ENCODE data around the gene DGKA.

The DGKA gene

DNA sequence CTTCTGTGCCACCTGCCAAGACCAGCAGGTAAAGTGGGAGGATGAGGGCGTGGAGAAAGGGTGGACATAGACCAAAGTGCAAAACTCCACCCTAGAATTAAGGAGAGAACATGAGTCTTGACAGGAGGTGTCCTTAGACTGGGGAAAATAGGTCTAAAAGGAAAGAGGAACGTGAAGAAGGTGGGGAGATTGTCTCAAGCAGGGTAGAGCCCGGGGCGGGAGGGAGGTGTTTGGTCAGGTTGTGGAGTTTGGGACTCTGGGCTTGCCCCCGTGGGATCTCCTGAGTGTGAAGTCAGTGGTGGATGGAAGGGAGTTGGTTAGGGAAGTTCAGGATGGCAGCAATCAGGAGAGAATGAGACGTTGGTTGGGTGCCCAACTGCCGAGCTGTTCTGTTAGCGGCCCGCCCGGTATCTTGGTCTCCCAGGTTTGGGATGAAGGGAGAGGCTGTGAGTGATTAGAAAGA is 386 bp downstream of the DGKA start:
- DNase-seq (ENCODE audit: low read depth in 1 of 2, low spot score in 1 of 2), result no peak

DNA sequence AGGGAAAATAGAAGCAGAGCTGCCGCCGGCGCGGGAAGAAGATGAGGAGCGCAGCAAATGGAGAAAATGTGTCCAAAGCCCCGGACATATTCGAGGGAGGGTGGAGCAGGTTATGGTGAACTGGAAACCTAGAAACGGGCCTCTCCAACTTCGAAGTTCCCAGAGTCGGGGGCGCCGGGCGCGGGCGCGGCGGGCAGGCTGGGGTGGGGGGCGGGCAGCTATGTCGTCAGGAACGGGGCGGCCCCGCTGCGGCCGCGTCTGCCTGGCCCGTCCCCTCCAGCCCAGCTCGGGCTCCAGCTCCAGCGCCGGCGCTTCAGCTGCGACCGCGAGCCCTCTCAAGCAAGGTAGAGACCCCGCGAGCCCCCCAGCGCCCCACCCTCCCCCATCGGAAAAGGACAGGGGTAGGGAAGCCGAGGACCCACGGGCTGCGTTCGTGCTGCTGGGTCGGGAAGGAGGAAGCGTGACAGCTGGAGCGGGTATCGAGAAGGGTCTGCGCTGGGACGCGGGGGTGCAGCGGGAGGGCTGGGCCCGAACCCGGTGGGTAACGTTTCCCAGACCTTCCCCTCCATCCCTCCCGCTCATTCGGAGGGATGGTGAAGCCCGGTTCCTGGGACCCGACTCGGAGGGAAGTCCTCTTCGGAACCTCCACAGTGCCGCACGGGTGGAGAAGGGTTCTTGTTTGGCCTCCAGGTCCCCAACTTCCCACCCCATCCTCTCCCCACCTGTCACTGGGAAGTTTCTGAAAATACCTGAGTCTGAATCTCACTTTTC is 1.0 kb downstream of the DGKA start:
- DNase-seq (ENCODE audit: low read depth in 1 of 2, low spot score in 1 of 2), result no peak

DNA sequence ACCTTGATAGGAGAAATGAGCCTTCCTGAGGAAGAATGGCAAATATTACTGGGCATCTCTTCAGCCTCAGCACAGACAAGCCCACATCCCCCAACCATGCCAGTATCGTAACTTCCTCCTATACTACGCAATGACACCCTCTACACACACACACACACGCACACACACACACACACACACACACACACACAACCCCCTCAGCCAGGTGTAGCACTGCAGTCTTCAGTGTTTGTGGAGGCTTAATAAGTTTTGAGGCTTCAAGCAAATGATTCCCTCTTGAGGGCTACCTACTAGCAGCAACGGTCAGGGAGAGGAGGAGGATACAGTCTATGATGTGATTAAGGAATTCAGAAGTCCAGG is 1.6 kb downstream of the DGKA start:
- no peak for DNase-seq (ENCODE audit: low read depth in 1 of 2, low spot score in 1 of 2)

DNA sequence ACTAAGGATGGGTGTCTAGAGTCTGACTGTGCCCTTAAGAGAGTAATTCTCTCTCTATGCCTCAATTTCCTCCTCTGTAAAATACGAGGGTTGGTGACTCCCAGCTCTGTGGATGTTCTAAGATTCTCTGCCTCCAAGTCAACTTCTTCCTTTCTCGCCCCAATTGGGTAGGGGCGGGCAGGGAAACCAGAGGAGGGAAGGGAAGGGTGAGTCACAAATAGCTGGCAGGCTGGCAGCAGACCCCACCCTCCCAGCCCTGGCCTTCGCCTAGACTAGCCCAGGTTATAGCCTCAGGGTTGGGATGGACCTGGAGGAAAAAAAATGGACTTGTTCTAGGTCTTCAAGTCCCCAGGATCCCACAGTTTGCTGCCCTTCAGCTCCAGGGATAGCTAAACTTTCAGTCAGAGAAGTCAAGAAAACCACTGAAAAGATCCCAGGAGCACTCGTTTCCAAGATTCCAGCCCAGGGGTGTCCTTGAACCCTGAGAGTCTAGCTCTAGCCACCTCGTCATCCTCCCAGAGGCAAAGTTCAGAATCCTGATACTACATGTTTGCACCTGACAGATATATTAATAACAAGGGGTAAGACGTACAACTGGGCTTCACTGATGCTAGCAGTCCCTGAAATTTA is 2.3 kb downstream of the DGKA start:
- no peak for DNase-seq (ENCODE audit: low read depth in 1 of 2, low spot score in 1 of 2)

DNA sequence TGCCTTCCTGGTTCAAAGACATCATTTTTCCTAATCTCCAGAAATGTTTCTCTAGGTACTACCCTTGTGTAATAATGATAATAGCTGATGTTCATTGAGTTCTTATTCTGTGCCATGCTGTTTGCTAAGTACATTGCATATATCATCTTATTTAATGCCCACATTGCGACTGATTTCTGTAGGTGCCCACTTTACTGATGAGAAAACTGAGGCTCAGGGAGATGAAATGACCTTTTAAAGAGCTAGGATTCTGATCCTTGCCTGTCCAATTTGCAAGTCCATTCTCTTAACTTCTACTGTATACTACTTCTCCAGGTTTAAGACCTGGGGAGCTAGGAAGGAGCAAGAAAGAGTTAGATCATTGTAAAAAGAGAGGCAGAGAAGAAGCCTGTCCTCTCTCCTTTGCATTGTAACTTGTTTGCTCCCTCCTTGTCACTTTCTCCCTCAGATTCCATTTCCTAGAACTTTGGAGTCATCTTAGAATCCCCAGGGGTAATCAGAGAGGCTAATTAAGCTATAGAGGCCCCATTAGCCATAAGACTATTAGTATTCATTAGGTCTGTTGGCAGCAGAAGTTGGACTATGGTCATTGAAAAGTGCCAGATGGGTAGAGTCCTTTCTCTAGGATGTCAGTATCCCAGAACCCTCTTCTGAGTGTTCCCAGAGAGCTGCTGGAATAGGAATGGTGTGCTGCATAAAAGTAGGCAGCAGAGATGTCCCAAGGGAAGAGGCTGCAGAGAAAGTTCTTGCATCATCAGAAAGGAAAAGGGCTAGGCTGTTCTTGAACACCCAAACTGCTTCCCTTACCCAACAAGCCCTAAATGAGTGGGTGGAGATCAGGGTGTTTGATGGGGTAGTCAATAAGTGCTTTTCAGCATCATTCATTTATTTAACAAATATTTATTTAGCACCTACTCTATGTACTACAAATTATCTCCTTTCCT is 3.1 kb downstream of the DGKA start:
- DNase-seq (ENCODE audit: low read depth in 1 of 2, low spot score in 1 of 2), result no peak

DNA sequence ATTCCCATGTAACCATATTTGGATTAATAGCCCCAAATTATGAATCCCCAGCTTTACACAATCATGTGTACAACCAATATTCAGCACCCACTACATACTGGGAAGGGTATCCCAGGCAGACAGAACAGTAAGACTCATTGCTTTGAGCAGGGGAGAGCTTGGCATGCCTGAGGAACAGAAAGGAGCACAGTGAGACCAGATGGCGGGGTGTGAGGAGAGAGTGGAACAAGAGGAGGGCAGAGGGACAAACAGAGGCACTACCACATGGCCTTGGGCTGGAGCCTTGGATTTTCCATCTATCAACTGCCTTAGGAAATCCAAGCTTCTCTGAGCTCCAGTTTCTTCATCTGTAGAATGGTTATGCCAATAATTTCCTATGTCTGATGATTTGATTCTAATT is 3.8 kb downstream of the DGKA start:
- no peak for DNase-seq (ENCODE audit: low read depth in 1 of 2, low spot score in 1 of 2)

DNA sequence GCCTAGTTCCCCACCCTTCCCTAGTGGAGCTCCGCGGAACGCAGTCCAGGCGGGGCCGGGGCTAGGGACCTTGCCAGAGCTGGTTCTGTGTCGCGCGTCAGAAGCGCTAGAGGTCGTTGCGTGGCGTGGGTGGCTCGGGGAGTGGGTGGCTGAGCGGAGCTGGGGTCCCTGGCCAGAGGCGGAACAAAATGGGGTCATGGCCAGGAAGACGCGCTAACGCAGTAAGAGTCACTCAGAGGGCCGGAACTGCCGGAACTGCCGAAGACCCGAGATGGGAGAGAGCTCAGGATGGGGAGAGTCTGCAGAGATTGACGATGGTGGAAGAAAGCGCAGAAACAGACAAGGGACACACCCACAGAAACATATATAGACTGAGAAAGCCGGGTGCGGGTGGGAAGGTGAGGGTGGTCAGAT is 4.8 kb downstream of the DGKA start:
- DNase-seq (ENCODE audit: low read depth in 1 of 2, low spot score in 1 of 2), result no peak

DNA sequence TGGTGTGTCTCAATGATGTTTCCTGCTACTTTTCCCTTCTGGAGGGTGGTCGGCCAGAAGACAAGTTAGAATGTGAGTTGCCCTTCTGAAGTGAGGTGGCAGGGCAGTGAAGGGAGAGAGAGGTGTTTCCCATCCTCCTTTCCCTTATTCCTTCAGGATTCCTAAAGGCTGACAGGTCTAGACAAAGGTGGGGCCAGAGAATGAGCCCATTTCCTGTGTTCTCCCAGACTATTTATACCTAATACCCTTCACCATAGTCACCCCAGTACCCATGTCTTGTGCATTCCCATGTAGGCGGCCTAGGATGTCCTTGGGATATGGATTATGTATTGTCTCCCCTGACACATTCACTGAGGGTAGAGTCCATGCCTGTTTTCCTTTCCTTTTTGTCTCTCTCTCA is 7.0 kb downstream of the DGKA start:
- DNase-seq (ENCODE audit: low read depth in 1 of 2, low spot score in 1 of 2), result no peak

DNA sequence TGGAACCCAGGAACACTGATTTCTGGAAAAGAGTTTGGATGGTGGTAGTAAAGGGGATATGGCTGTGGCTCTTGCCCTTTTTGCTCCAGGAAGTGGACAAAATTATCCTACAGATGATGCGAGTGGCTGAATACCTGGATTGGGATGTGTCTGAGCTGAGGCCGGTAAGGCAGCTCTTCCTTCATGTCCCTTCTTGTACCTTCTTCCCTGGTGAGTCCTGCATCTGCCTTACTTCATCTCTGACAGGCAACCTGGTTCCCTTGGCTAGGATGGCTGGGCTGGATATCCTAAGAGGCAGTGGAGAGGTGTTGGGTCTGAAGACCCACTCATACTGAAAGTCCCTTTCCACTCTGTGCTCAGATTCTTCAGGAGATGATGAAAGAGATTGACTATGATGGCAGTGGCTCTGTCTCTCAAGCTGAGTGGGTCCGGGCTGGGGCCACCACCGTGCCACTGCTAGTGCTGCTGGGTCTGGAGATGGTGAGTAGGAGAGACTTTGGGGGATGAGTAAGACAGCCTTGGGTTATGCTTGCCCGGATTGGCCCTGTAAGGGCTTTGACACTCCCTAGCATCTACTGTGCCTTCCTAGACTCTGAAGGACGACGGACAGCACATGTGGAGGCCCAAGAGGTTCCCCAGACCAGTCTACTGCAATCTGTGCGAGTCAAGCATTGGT is 8.0 kb downstream of the DGKA start:
- no peak for DNase-seq (ENCODE audit: low read depth in 1 of 2, low spot score in 1 of 2)

DNA sequence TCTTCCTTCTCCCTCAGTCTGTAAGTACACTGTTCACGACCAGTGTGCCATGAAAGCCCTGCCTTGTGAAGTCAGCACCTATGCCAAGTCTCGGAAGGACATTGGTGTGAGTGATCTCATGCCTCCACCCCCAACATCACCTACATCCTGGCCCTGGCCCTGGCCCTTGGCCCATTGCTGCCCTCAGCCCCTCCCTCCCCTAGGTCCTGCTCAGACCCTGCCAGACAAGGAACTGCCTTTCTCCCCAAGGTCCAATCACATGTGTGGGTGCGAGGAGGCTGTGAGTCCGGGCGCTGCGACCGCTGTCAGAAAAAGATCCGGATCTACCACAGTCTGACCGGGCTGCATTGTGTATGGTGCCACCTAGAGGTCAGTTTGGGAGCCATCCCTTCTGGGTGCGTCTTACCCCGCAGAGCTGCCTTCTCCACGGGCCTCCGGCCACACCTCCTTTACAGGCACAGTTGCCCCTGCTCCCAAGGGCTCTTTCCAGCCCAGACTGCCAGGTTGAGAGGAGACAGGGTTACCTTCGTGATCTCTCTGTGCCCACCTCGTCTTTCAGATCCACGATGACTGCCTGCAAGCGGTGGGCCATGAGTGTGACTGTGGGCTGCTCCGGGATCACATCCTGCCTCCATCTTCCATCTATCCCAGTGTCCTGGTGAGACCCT is 9.2 kb downstream of the DGKA start:
- DNase-seq (ENCODE audit: low read depth in 1 of 2, low spot score in 1 of 2), result peak; percentile 65 to 73

DNA sequence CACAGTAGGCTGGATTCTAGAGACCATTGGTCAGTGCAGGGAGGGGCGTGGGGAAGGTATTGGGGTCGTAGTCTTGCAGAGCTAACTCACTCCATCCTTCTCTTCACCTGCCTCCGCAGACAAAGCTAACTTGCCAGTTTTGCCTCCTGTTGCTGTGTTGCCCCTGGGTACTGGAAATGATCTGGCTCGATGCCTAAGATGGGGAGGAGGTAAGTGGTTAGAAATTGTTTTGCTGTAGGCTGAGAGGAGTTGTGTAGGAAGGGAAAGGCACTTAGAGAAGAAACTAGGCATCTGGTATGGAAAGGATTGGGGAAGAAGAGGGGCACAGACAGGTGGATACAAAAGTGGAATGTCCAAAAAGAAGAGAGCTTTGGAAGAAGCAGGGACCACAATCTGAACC is 11.1 kb downstream of the DGKA start:
- no peak for DNase-seq (ENCODE audit: low read depth in 1 of 2, low spot score in 1 of 2)

DNA sequence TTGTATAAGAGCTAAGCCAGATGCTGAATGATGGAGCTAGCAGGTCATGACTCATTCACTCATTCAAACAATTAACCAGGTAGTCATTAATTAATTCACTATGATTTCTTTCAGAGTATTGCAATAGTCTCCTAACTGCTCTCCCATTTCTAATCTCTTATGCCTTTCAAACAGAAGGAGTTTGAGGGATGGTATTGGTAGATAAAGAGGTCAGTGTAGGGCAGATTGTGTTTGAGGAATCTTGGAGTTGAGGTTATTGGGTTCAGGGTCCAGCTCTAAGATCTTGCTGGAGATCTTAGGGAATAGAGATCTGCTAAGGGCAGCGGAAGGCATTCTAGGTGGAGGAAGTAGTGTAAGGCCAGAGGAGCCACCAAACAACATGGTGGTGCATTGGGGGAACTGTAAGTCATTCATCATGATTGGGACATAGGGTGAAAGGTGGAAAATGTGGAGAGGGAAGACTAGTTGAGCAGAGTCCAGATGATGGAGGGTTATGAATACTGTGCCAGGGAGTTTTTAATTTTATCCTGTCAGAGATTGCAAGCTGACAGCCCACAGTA is 11.7 kb downstream of the DGKA start:
- DNase-seq (ENCODE audit: low read depth in 1 of 2, low spot score in 1 of 2), result no peak

DNA sequence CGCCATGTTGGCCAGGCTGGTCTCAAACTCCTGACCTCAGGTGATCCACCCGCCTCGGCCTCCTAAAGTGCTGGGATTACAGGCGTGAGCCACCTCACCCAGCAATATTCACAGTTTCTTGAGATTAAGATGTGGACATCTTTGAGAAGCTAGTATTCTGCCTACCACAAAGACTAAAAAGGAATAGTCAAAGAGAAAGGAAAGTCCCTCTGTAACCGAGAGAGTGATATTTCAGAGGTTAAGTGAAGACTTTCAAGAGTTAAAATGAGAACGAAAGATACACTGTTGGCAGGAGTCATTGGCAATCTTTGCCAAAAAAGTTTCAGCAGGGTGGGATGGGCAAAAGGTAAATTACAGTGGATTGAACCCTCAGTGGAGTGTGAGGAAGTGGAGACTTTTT is 15.6 kb downstream of the DGKA start:
- DNase-seq (ENCODE audit: low read depth in 1 of 2, low spot score in 1 of 2), result no peak

DNA sequence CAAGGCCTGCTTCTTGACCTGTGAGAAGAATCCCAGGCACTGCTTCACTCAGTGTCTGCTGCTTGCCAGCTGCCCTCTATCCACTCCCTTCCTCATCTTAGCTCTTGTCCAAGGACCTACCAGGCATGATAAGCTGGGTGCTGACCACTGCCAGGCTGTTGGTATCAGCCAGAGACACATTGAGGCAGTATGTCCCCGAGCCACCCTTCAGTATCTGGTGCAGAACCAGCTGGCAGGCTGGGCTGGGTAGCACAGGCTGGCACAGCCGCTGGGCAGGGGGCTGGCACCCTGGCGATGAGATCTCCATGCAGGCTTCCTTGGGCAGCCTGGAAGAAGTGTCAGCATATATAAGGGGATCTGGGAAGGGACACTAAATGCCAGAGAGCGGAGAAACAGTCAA is 24.4 kb downstream of the DGKA start:
- no peak for DNase-seq (ENCODE audit: low read depth in 1 of 2, low spot score in 1 of 2)

DNA sequence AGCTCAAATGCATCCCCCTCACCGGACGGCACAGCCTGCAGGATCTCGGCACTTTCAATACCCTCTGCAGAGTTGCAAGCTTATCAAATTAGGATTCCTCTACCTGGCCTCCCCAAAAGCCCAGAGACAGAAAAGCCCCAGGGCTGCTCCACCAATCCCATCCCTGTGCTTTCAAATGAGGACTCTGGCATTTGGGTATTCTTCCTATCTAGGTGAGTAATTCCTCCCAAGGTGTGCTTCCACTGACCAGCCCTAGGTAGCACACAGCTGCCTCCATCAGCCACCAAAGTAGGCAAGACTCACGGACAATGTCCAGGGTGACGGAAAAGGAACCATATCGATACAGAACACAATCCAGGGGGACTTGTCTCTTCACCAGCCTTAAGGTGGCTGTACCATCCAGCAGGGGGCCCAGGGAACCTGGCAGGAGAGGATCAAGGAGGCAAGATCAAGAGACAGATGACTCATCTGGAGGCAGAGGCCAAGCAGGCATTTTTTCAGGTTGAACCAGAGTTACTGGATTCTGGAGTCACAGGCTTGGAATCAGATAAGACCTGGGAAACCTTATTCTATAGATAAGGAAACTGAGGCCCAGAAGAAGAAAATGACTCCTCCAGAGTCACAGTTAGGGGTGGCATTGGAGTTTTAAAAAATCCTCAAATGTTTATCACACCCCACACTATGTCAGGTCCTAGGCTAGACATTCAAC is 25.0 kb downstream of the DGKA start:
- DNase-seq (ENCODE audit: low read depth in 1 of 2, low spot score in 1 of 2), result no peak

DNA sequence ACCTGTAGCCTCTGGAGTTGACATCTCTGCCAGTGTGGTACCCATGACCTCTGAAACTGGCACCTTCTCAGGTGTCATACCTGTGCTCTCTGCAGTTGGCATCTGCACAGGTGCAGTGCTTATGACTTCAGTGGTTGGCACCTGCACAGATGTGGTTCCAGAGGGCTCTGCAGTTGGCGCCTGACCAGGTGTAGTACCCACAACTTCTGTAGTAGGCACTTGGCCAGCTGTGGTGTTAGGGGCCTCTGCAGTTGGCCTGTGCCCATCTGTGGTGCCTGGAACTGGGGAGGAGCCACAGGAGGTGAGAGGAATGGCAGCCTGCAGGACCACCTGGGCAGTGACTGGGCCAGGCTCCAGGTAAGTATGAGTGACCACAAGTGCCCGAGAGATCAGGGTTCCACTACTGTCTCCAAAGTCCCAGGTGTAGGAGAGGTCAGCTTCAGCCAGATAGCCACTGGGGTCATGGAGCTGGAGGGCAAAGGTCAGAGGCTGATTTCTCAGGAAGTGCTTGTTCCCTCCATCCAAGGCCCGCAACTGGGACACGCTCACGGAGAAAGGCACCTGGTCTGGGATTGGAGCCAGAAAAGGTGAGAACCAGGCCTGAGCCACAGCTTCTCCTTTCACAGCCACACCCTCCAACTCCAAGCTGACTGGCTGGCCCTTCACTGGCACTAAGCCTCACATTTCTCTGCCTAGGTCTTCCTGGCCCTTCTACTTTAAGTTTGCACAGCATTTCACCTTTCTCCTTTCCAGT is 26.3 kb downstream of the DGKA start:
- DNase-seq (ENCODE audit: low read depth in 1 of 2, low spot score in 1 of 2), result no peak

DNA sequence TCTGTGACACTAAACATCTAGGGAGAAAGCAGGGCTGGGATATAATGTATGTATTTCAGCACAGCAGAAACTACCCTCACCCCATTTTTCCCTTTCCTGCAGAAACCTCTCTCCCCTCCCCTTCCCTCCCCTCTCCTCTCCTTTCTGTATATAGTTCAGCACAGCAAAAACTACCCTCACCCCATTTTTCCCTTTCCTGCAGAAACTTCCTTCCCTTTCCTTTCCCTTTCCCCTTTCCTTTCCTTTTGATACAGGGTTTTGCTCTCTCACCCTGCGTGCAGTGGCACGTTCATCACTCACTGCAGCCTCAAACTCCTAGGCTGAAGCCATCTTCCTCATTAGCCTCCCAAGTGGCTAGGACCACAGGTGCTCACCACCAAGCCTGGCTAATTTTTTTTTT is 32.8 kb downstream of the DGKA start:
- DNase-seq (ENCODE audit: low read depth in 1 of 2, low spot score in 1 of 2), result no peak

DNA sequence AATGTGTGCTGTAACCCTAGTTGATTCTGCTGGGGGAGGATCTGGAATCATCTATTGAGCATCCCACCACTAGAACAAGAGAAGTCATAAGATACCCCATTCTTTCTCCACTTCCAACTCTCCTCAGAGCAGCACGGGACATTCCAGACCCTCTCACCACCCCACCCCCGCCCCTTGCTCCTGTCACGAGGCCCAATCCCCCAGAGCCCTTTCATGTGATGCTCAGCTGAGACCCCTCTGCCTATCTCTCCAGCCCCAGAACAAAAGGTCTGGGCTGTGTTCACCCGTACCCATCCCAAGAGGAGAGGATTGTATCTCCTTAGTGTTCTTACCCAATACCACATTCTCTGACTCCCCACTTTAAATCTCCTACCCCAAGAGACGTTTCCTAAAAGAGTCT is 34.3 kb downstream of the DGKA start:
- DNase-seq (ENCODE audit: low read depth in 1 of 2, low spot score in 1 of 2), result no peak

DNA sequence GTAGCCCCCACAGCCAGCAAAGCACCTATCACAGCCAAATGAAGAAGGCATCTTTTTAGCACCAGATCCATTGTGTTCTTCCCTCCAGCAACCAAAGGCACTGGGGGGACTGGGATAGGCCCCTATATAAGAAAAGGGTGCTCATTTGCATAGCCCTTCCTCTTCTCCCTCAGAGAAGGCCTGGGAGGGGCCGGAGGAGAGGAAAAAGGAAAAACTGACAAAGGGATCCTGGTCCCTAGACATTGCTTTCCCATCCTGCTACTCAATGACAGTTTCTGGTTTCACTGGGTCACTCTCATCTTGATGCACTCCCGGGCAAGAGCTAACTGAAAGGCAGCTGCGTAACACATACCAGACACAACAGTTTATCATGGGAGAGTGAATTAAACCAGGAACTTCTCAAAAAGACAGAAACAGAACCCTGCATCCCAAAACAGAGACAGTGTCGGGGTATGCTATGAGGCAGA is 35.0 kb downstream of the DGKA start, which contains the start of gene PMEL:
TSS of gene PMEL (minus strand) at position 102 of the 467 bp plus-strand sequence. CDS start at position 71, 31 bp downstream.
- DNase-seq (ENCODE audit: low read depth in 1 of 2, low spot score in 1 of 2), result no peak
